ENCODE measurements around the gene SPDL1. TPM values are rescaled to one million over a fixed set of nuclear protein-coding genes. Genes with fewer than 3 reads are reported as not detected.

SPDL1 gene
- total and polyA plus RNA-seq, 2 of the 8 experiments (the other 6 are each of a cell fraction or from before 2014, with no cell fraction given): 16.9 to 44.5 TPM

DNA sequence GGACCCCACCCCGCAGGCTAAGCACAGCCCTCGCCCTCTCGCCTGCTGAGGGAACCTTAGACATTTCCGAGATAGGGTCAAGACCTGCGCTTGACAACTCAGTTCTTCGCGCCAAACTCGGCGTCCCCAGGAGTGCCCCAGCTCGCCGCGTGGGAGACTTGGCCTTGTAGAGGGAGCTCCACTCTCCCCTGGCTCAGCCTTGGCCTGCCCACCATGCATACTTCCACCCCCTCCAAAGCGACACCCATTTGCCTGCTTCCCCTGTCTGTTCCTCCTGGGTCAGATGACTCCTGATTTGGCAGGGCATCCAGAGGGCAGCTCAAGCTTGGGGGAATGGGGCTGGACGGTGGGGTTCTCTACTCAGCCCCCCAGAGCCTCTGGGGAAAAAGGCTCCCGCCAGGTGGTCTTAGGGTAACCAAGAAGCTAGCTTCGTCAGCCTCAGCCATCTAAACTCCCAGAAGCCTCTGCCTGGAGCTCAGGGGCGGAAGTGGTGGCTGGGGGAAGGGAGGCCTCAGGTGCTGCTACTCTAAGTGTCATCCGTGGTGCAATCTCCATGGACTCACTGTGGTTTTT, 54.1 kb downstream of the SPDL1 start:
- Histone ChIP-seq H3K79me2 (ENCODE audit: control insufficient read depth in 1 of 2, insufficient read depth in 2 of 2, low read length in 2 of 2) (no peaks in the 10 kb centered on the region), H3K27me3 (replicated peaks in 1 of 4; ENCODE audit: control insufficient read depth in 3 of 4, extremely low read depth in 1 of 4, insufficient read depth in 3 of 4, low read length in 3 of 4) (peaks cover 0 to 17% (median 6%) of the 10 kb centered on the region in 4 experiments; a peak in 5 of 7 replicates), H3K36me3 (ENCODE audit: control insufficient read depth in 2 of 4, insufficient read depth in 4 of 4, low read length in 3 of 4) (no peaks in the 10 kb centered on the region), H3K4me3 (ENCODE audit: extremely low read depth in 1 of 4, insufficient read depth in 2 of 4, low read depth in 3 of 4, low read length in 4 of 4) (peak overlapping the region; percentile 53 to 79 (median 64); a peak in 6 of 8 replicates), H3K18ac (ENCODE audit: extremely low read depth, low read length) (peak overlapping the region; percentile 72; the same call in 1 of the 2 replicates), H3K56ac (replicated peaks; ENCODE audit: insufficient read length, low read depth, low read length) (no peak overlapping the region), H3K23ac (ENCODE audit: insufficient read length) (no peak overlapping the region), H2BK120ac (replicated peaks; ENCODE audit: low read depth, low read length) (no peak overlapping the region), H3K79me1 (ENCODE audit: low read depth, low read length) (no peaks in the 10 kb centered on the region), H2AK5ac (ENCODE audit: low read depth, low read length) (no peak overlapping the region), H3K27ac (ENCODE audit: low read depth, low read length) (no peak overlapping the region), H3K4me2 (ENCODE audit: insufficient read depth in 1 of 2, low read depth in 2 of 2, low read length in 2 of 2) (peak overlapping the region; percentile 68 to 80), H3K9me3 (ENCODE audit: insufficient read depth in 2 of 2, low read depth in 1 of 2, low read length in 1 of 2) (peaks cover 7 to 12% of the 10 kb centered on the region in 2 experiments; a peak in 2 of 4 replicates), H2AFZ (ENCODE audit: low read length) (peak overlapping the region; percentile 87; the same call in 1 of the 2 replicates), H3K9ac (replicated peaks in 1 of 4; ENCODE audit: extremely low read depth in 1 of 4, low read depth in 3 of 4, low read length in 3 of 4) (no peak overlapping the region), H2BK5ac (ENCODE audit: low read depth, low read length) (peak overlapping the region; percentile 44; the same call in 1 of the 2 replicates), H3K4ac (replicated peaks; ENCODE audit: insufficient read length, low read depth, low read length) (no peak overlapping the region), H2BK15ac (ENCODE audit: low read length) (peak overlapping the region; percentile 62; the same call in 1 of the 2 replicates), H3K23me2 (ENCODE audit: low read depth, low read length) (peaks cover 3% of the 10 kb centered on the region; the same call in 1 of the 2 replicates), H4K91ac (replicated peaks; ENCODE audit: insufficient read length, low read length) (peak overlapping the region; percentile 7), H4K20me1 (replicated peaks in 1 of 2; ENCODE audit: control insufficient read depth in 1 of 2, insufficient read depth in 2 of 2, low read length in 2 of 2) (no peaks in the 10 kb centered on the region), H3K14ac (ENCODE audit: insufficient read length) (no peak overlapping the region), H3K4me1 (replicated peaks in 1 of 4; ENCODE audit: control insufficient read depth in 3 of 4, insufficient read depth in 4 of 4, low read length in 3 of 4) (peaks cover 2 to 10% (median 4%) of the 10 kb centered on the region in 4 experiments), H4K5ac (ENCODE audit: insufficient read length, low read depth, low read length) (no peak overlapping the region), H2BK20ac (ENCODE audit: low read length) (peak overlapping the region; percentile 26; the same call in 1 of the 2 replicates), H4K8ac (ENCODE audit: extremely low read depth, insufficient read depth, low read length) (peak overlapping the region; percentile 64), H2BK12ac (ENCODE audit: low read depth, low read length) (peak overlapping the region; percentile 31; the same call in 1 of the 2 replicates)
- ChIA-PET CTCF (ENCODE audit: partially characterized antibody) (interaction anchor here (1.4 kb wide), 1 partner anchor 432 kb away, joined by 4 read pairs; no protein-coding TSS in a partner anchor), POLR2A (ENCODE audit: partially characterized antibody) (interaction anchor here (1.4 to 3.0 kb wide), 2 partner anchors 13 to 54 kb away, joined by 7 to 9 read pairs; partner anchors contain the start of gene SPDL1)
- DNase-seq (ENCODE audit: low read depth in 1 of 2, low spot score in 2 of 2) (no peak), FAIRE-seq (no peak)
- WGBS, 2 experiments (ENCODE audit: extremely low coverage in 1 of 2, insufficient coverage in 1 of 2, insufficient read length in 1 of 2, insufficient replicate concordance in 2 of 2, low coverage in 1 of 2, low lambda C conversion rate in 2 of 2, missing lambda C conversion rate in 1 of 2): 32% methylated on average over 18 of the region's 18 CpGs; no CpG with 5 or more reads in 1 of the 2 experiments
- TF ChIP-seq ASH2L (IDR thresholded peaks at IDR 0.05; ENCODE audit: low read length) (peak; percentile 0), KDM1A (IDR thresholded peaks at IDR 0.05; ENCODE audit: borderline replicate concordance, low read length) (no peak), SP2 (IDR thresholded peaks at IDR 0.05; ENCODE audit: low read length) (no peak), RBBP5 (IDR thresholded peaks at IDR 0.05; ENCODE audit: borderline replicate concordance, low read depth, low read length) (no peak), GTF2F1 (IDR thresholded peaks at IDR 0.05; ENCODE audit: borderline replicate concordance, low read depth, low read length) (no peak), PHF8 (conservative IDR thresholded peaks at IDR 0.05; ENCODE audit: low read depth, low read length) (no peak), YY1 (IDR thresholded peaks at IDR 0.05; ENCODE audit: low read depth, low read length) (no peak), EZH2 (IDR thresholded peaks at IDR 0.05; ENCODE audit: low read depth, low read length, severe bottlenecking) (no peak), POU5F1 (IDR thresholded peaks at IDR 0.05; ENCODE audit: low read depth, low read length) (no peak)
- TF ChIP-seq, protein P1, sequence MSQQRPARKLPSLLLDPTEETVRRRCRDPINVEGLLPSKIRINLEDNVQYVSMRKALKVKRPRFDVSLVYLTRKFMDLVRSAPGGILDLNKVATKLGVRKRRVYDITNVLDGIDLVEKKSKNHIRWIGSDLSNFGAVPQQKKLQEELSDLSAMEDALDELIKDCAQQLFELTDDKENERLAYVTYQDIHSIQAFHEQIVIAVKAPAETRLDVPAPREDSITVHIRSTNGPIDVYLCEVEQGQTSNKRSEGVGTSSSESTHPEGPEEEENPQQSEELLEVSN (IDR thresholded peaks at IDR 0.05): no peak
- TF ChIP-seq, protein P2, sequence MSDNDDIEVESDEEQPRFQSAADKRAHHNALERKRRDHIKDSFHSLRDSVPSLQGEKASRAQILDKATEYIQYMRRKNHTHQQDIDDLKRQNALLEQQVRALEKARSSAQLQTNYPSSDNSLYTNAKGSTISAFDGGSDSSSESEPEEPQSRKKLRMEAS (IDR thresholded peaks at IDR 0.05): peak; percentile 1; the same call in 1 of the 2 replicates
